ENCODE measurements around the gene APP.

- TF ChIP-seq CTCF (conservative IDR thresholded peaks at IDR 0.05; ENCODE audit: low read depth, low read length) (no peak), EZH2 (IDR thresholded peaks at IDR 0.05; ENCODE audit: low read length, unreplicated experiment) (no peak)
These were observed 119.7 kb downstream of the APP start for GRCh38 chr21:26050857-26051256.

Data from PC-3 (cell line).